Measurements from ENCODE around the gene CKLF. TPM values are rescaled to one million over a fixed set of nuclear protein-coding genes. Genes with fewer than 3 reads are reported as not detected.

CKLF gene
- total RNA-seq, 1 experiment from 2014 or later: 21.0 TPM

GRCh38 chr16:66591018-66591417 lies 38.6 kb downstream of the CKLF start:
- ChIA-PET POLR2A (no interaction called here), CTCF (interaction anchor here (1.1 kb wide), 1 partner anchor 185 kb away, joined by 3 read pairs; no protein-coding TSS in a partner anchor)
- Mint-ChIP-seq H3K36me3 (no peaks in the 10 kb centered on the region), H3K4me3 (no peak overlapping the region), H3K27ac (no peak overlapping the region), H3K4me1 (peaks cover 12% of the 10 kb centered on the region), H3K27me3 (ENCODE audit: low read depth) (no peaks in the 10 kb centered on the region), H3K9me3 (no peaks in the 10 kb centered on the region)
- DNase-seq (ENCODE audit: low spot score): no peak
- TF ChIP-seq ZNF425 (CRISPR knock-in tag; conservative IDR thresholded peaks at IDR 0.05): no peak
- no peak for TF ChIP-seq STAT6 (CRISPR knock-in tag; conservative IDR thresholded peaks at IDR 0.05; ENCODE audit: low read depth)
- TF ChIP-seq NFATC4 (CRISPR knock-in tag; IDR thresholded peaks at IDR 0.05): no peak
- TF ChIP-seq E2F1 (CRISPR knock-in tag; IDR thresholded peaks at IDR 0.05): no peak
- TF ChIP-seq ZNF263 (CRISPR knock-in tag; IDR thresholded peaks at IDR 0.05; ENCODE audit: low read depth): no peak
- no peak for TF ChIP-seq ZNF121 (CRISPR knock-in tag; IDR thresholded peaks at IDR 0.05)
- TF ChIP-seq TEAD4 (CRISPR knock-in tag; IDR thresholded peaks at IDR 0.05): no peak
- no peak for TF ChIP-seq ERG (CRISPR knock-in tag; IDR thresholded peaks at IDR 0.05)
- no peak for TF ChIP-seq ZMAT4 (CRISPR knock-in tag; IDR thresholded peaks at IDR 0.05)
- no peak for TF ChIP-seq CREB1 (CRISPR knock-in tag; IDR thresholded peaks at IDR 0.05)
- no peak for TF ChIP-seq CBFB (CRISPR knock-in tag; IDR thresholded peaks at IDR 0.05; ENCODE audit: low read depth)
- no peak for TF ChIP-seq MYBL2 (CRISPR knock-in tag; IDR thresholded peaks at IDR 0.05)
- no peak for TF ChIP-seq E2F4 (CRISPR knock-in tag; IDR thresholded peaks at IDR 0.05; ENCODE audit: borderline replicate concordance, low read depth)
- TF ChIP-seq RELA (CRISPR knock-in tag; IDR thresholded peaks at IDR 0.05; ENCODE audit: borderline replicate concordance): no peak
- TF ChIP-seq IRF1 (CRISPR knock-in tag; IDR thresholded peaks at IDR 0.05): no peak
- no peak for TF ChIP-seq SP1 (CRISPR knock-in tag; conservative IDR thresholded peaks at IDR 0.05)
- no peak for TF ChIP-seq FOXK1 (CRISPR knock-in tag; IDR thresholded peaks at IDR 0.05)
- no peak for TF ChIP-seq PREB (CRISPR knock-in tag; IDR thresholded peaks at IDR 0.05; ENCODE audit: borderline replicate concordance)
- no peak for ATAC-seq

All from WTC11 (cell line).